Activated naive CD8-positive, alpha-beta T cell treated with anti-CD3 and anti-CD28 coated beads for 36 hours (primary cell): ENCODE data around the gene DHRS7B. TPM values are rescaled to one million over a fixed set of nuclear protein-coding genes. Genes with fewer than 3 reads are reported as not detected.
"Not testable (repeated sequence)": the region's sequence is repeated elsewhere in the genome, so short reads cannot be mapped to it uniquely, and the experiment has no call there.

Source experiments
- DNase-seq: peaks from one replicate; pipeline ENCODE4 v3.0.0; 2021
- H3K27ac Mint-ChIP-seq: one replicate; pipeline ENCODE4 v1.8.0; 2022; ENCODE audit warnings: mild to moderate bottlenecking, moderate library complexity, mixed read lengths
- H3K27me3 Mint-ChIP-seq: one replicate; pipeline ENCODE4 v1.8.0; 2022; ENCODE audit warnings: mild to moderate bottlenecking, mixed read lengths
- H3K36me3 Mint-ChIP-seq: one replicate; pipeline ENCODE4 v1.8.0; 2021; ENCODE audit warnings: mild to moderate bottlenecking, mixed read lengths
- H3K4me1 Mint-ChIP-seq: one replicate; pipeline ENCODE4 v1.8.0; 2021; ENCODE audit warnings: mixed read lengths
- H3K4me3 Mint-ChIP-seq: one replicate; pipeline ENCODE4 v1.8.0; 2022; ENCODE audit warnings: mild to moderate bottlenecking, moderate library complexity, mixed read lengths
- H3K9me3 Mint-ChIP-seq: one replicate; pipeline ENCODE4 v1.8.0; 2022; ENCODE audit warnings: mixed read lengths
- total RNA-seq, 2 experiments: library from RNA; stranded (reverse); gene quantifications; one replicate each; pipeline ENCODE4 v1.2.3, GENCODE V29; 2021

DHRS7B gene
- total RNA-seq, 2 experiments from 2014 or later, result 19.2 to 20.3 TPM

DNA sequence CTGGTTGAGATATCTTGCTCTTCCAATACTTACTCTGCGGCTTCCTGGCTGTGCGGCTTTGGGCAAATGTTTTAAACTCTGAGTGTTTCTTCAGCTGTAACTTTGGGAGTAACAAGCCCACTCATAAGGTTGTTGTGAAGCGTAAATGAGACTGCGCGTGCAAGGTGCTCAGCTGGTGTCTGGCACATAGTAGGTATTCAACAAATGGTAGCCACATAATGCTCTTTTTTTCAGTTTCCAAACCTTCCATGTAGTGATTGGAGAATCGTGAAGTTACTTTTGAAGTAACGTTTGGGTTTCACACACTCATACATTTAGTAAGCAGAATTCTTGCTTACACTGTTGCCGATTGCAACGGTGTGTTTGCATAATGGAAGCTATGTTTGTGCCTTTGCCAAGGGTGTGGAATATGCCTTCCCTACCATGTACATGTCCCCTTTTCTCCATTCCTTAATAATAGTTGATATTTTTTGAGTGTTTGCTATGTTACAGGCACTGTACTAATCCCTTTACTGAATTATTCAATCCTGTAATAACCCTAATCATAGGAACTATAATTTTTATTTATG, 829 bp downstream of the DHRS7B start:
- DNase-seq, result no peak
- Mint-ChIP-seq H3K9me3 (no peaks in the 10 kb centered on the region), H3K4me1 (peaks cover 24% of the 10 kb centered on the region), H3K36me3 (peaks cover 7% of the 10 kb centered on the region), H3K27ac (peak overlapping the region; percentile 99), H3K27me3 (peaks cover 3% of the 10 kb centered on the region), H3K4me3 (peak overlapping the region; percentile 97)

- DNase-seq, result no peak
- Mint-ChIP-seq H3K36me3 (peaks cover 21% of the 10 kb centered on the region), H3K27ac (no peak overlapping the region), H3K9me3 (peaks cover 6% of the 10 kb centered on the region), H3K4me3 (no peak overlapping the region), H3K27me3 (peaks cover 3% of the 10 kb centered on the region), H3K4me1 (peaks cover 24% of the 10 kb centered on the region)
Observed at GRCh38 chr17:21129023-21129681, 2.4 kb downstream of the DHRS7B start.

GRCh38 chr17:21131137-21131536, 4.4 kb downstream of the DHRS7B start:
- DNase-seq, result no peak
- Mint-ChIP-seq H3K27ac (no peak overlapping the region), H3K4me1 (peaks cover 18% of the 10 kb centered on the region), H3K9me3 (peaks cover 15% of the 10 kb centered on the region), H3K36me3 (peaks cover 30% of the 10 kb centered on the region), H3K27me3 (peaks cover 3% of the 10 kb centered on the region), H3K4me3 (no peak overlapping the region)

DNA sequence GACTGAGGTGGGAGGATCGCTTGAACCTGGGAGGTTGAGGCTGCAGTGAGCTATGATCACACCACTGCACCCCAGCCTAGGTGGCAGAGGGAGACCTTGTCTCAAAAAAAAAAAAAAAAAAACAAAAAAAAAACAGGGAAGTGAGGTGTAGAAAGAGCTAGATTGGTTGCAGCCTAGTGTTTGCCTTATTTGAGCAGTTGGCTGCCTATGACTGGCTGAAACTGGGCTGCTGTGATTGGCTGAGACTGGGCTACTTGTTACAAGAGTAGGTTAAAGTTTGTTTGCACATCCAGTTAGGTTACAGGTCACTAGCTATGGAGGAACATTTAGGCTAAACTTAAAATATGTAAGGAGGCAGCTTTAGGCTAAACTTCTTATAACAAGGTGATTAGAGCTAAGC, 5.7 kb downstream of the DHRS7B start:
- H3K4me1 Mint-ChIP-seq, result peaks cover 15% of the 10 kb centered on the region
- peaks cover 31% of the 10 kb centered on the region for H3K36me3 Mint-ChIP-seq
- no peaks in the 10 kb centered on the region for H3K27me3 Mint-ChIP-seq
- H3K9me3 Mint-ChIP-seq, result peaks cover 15% of the 10 kb centered on the region
- no peak overlapping the region for H3K27ac Mint-ChIP-seq
- DNase-seq, result no peak
- no peak overlapping the region for H3K4me3 Mint-ChIP-seq

GRCh38 chr17:21134559-21134958, 7.8 kb downstream of the DHRS7B start:
- no peaks in the 10 kb centered on the region for H3K27me3 Mint-ChIP-seq
- H3K27ac Mint-ChIP-seq, result no peak overlapping the region
- peaks cover 8% of the 10 kb centered on the region for H3K4me1 Mint-ChIP-seq
- no peak for DNase-seq
- peaks cover 18% of the 10 kb centered on the region for H3K9me3 Mint-ChIP-seq
- peaks cover 38% of the 10 kb centered on the region for H3K36me3 Mint-ChIP-seq
- H3K4me3 Mint-ChIP-seq, result no peak overlapping the region

DNA sequence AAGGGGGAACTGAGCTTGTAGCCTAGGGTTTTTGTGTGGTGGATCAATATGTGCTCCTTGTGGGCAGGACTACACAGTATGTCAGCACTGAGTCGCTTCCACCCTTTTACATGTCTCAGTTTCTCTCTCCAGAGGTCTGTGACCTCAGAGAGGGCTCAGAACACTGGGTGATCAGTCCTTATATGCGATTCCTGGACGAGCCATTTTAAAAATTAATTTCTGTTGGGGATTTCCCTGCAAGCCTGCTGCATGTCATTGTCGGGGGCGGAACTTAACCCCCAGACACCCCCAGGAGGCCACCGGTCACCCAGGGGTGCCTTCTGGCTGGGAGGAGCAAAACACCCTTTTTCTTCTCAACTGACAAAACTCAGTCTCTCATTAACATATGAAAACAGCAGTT, 14.1 kb downstream of the DHRS7B start:
- H3K36me3 Mint-ChIP-seq, result peaks cover 22% of the 10 kb centered on the region
- H3K27ac Mint-ChIP-seq, result no peak overlapping the region
- no peaks in the 10 kb centered on the region for H3K27me3 Mint-ChIP-seq
- no peaks in the 10 kb centered on the region for H3K4me1 Mint-ChIP-seq
- peaks cover 3% of the 10 kb centered on the region for H3K9me3 Mint-ChIP-seq
- DNase-seq, result no peak
- H3K4me3 Mint-ChIP-seq, result no peak overlapping the region

DNA sequence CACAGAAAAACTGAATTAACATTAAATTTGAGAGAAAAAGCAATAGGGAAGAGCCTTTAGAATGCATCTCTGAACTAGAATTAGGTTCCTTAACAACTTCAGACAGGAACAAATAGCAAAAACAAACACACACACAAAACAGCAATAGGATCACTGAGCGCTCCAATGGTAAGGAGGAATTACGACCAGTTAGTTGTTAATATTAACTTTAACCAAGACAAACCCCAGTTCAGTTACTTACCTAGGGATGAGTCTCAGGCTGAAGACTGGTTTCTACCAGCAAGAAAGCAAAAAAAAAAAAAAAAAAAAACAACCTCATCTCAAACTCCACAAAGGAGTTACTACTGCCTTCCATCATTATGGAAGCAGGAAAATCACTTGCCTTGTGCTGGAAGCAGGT, 14.6 kb downstream of the DHRS7B start:
- Mint-ChIP-seq H3K36me3 (peaks cover 25% of the 10 kb centered on the region), H3K9me3 (peaks cover 3% of the 10 kb centered on the region), H3K27ac (no peak overlapping the region), H3K4me3 (no peak overlapping the region), H3K27me3 (no peaks in the 10 kb centered on the region), H3K4me1 (no peaks in the 10 kb centered on the region)
- no peak for DNase-seq

DNA sequence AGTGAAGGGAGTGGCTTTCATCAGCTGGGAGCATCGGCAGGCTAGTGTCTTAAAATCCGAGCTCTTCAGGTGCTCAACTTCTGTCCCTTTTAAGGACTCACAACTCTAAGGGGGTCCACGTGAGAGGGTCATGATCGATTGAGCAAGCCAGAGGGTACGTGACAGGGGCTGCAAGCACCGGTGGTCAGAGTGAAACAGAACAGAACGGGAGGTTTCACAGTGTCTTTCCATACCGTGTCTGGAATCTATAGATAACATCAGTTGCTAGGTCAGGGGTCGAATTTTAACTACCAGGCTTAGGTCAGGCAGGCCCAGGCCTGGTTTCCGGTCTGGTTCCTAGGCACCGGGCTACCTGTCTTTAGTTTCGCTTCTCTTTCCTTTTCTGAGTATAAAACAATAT, 15.3 kb downstream of the DHRS7B start:
- H3K36me3 Mint-ChIP-seq, result peaks cover 33% of the 10 kb centered on the region
- H3K4me3 Mint-ChIP-seq, H3K27ac Mint-ChIP-seq, H3K27me3 Mint-ChIP-seq, H3K4me1 Mint-ChIP-seq, DNase-seq, H3K9me3 Mint-ChIP-seq: not testable (repeated sequence)

DNA sequence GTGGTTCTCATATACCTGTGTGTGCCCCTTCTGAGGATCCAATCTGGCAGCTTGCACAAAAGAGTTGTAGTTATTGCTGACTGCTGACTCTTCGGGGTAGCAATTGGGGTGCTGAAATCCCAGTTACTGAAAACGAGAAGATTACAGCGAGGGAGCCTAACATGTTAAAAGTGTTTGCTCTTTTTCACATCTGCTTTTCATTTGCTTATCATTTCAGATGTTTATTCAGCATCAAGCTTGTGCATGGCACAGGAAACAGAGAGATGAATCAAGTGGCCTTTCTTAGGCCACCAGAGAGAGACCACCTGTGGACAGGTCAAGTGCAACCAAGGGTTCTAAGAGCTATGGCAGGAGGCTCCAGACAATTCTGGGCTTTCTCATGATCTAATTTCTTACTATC, 16.9 kb downstream of the DHRS7B start:
- DNase-seq, result no peak
- Mint-ChIP-seq H3K4me1 (no peaks in the 10 kb centered on the region), H3K27ac (no peak overlapping the region), H3K27me3 (no peaks in the 10 kb centered on the region), H3K36me3 (peaks cover 35% of the 10 kb centered on the region), H3K9me3 (peaks cover 3% of the 10 kb centered on the region), H3K4me3 (no peak overlapping the region)

DNA sequence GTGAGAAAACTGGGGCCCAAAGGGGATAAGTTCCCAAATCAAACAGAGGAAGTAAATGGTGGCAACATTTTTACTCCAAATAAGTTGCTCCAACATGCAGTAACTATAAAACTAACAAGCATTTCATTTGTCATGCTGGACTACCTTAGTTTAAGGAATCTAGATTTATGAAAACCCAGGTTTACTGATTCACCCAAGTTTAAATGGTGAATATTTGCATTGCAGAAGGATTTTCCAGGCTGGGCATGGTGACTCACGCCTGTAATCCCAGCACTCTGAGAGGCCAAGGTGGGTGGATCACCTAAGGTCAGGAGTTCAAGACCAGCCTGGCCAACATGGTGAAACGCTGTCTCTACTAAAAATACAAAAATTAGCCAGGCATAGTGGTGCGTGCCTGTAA, 17.5 kb downstream of the DHRS7B start:
- not testable (repeated sequence) for H3K27me3 Mint-ChIP-seq, H3K4me3 Mint-ChIP-seq

DNA sequence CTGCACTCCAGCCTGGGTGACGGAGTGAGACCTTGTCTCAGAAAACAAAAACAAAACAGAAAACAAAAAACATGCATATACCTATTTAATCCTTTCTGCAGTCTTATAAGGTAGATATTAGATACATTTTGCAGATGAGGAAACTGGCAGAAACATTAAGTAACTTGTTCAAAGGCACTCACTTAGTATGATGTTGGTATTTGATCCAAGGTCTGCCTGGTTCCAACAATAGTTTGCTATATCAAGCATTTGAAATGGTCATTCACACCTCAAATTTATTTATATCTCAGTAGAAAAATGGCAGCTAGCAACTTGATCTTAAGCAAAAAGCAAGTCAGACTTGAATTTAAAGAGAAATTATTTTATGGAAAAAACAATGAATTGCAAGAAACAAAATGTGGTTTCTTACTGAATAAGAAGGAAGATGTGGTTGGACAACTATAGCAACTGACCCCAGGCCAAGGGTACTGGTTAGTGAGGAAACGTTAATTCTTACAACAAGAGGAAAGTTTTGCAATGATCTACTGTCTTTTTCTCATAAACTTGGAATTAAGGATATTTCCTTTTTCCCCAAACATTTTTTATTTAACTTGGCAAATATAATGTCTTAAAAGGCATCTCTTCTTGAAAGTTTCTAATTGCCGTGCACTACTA, 19.7 kb downstream of the DHRS7B start:
- H3K27ac Mint-ChIP-seq, result no peak overlapping the region
- H3K36me3 Mint-ChIP-seq, result peaks cover 49% of the 10 kb centered on the region
- H3K27me3 Mint-ChIP-seq, result no peaks in the 10 kb centered on the region
- no peak for DNase-seq
- peaks cover 10% of the 10 kb centered on the region for H3K9me3 Mint-ChIP-seq
- no peaks in the 10 kb centered on the region for H3K4me1 Mint-ChIP-seq
- H3K4me3 Mint-ChIP-seq, result no peak overlapping the region

More for the DNA sequence above, 17.5 kb downstream of the DHRS7B start:
- not testable (repeated sequence) for H3K27ac Mint-ChIP-seq, H3K4me1 Mint-ChIP-seq, DNase-seq, H3K9me3 Mint-ChIP-seq
- peaks cover 41% of the 10 kb centered on the region for H3K36me3 Mint-ChIP-seq

DNA sequence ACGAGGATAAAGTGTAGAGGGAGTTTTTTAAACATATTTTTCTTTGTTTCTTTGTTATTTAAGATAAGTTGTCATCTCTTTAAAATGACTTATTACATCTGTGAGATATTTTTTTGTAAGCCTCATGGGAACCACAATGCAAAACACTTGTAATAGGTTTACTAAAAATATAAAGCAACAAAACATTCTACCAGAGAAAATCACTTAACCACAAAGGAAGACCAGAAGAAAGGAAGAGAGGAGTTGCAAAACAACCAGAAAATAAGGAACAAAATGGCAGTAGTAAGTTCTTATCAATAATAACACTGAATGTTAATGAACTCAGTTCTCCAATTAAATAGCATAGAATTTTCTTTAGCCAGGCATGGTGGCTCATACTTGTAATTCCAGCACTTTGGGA, 22.9 kb downstream of the DHRS7B start:
- no peak for DNase-seq
- peaks cover 27% of the 10 kb centered on the region for H3K9me3 Mint-ChIP-seq
- H3K27ac Mint-ChIP-seq, result no peak overlapping the region
- H3K4me1 Mint-ChIP-seq, result no peaks in the 10 kb centered on the region
- no peak overlapping the region for H3K4me3 Mint-ChIP-seq
- no peaks in the 10 kb centered on the region for H3K27me3 Mint-ChIP-seq
- peaks cover 62% of the 10 kb centered on the region for H3K36me3 Mint-ChIP-seq

- DNase-seq, result no peak
- no peak overlapping the region for H3K27ac Mint-ChIP-seq
- H3K4me1 Mint-ChIP-seq, result peaks cover 6% of the 10 kb centered on the region
- H3K9me3 Mint-ChIP-seq, result peaks cover 39% of the 10 kb centered on the region
- H3K27me3 Mint-ChIP-seq, result no peaks in the 10 kb centered on the region
- no peak overlapping the region for H3K4me3 Mint-ChIP-seq
- H3K36me3 Mint-ChIP-seq, result peaks cover 54% of the 10 kb centered on the region
Observed at GRCh38 chr17:21152731-21153130, 26.0 kb downstream of the DHRS7B start.

GRCh38 chr17:21157586-21158370, 31.0 kb downstream of the DHRS7B start:
- Mint-ChIP-seq H3K4me1 (peaks cover 16% of the 10 kb centered on the region), H3K4me3 (no peak overlapping the region), H3K27me3 (no peaks in the 10 kb centered on the region), H3K27ac (no peak overlapping the region), H3K9me3 (peaks cover 27% of the 10 kb centered on the region), H3K36me3 (peaks cover 24% of the 10 kb centered on the region)
- no peak for DNase-seq

DNA sequence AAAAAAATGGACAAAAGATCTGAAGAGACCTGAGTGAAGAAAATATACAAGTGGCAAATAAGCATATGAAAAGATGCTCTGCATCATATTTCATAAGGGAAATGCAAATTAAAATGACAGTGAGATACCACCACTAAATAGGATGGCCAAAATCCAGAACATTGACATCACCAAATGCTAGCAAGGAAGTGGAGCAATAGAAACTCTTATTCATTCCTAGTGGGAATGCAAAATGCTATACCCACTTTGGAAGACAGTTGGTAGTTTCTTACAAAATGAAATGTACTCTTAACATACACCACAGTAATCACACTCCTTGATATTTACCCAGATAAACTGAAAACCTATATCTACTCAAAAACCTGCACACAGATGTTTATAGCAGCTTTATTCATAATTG, 33.6 kb downstream of the DHRS7B start:
- Mint-ChIP-seq H3K27me3 (no peaks in the 10 kb centered on the region), H3K27ac (no peak overlapping the region)

More for the DNA sequence above, 33.6 kb downstream of the DHRS7B start:
- Mint-ChIP-seq H3K9me3 (peaks cover 5% of the 10 kb centered on the region), H3K4me1 (peaks cover 16% of the 10 kb centered on the region), H3K36me3 (peaks cover 5% of the 10 kb centered on the region), H3K4me3 (no peak overlapping the region)
- no peak for DNase-seq
